CD4-positive, alpha-beta T cell treated with Interleukin-1 beta for 1 hour (primary cell): Measurements from ENCODE around the gene HECTD4.
"Not testable (repeated sequence)": the region's sequence is repeated elsewhere in the genome, so short reads cannot be mapped to it uniquely, and the experiment has no call there.

Experiments used
- DNase-seq, 2 donors: peaks; one replicate each; pipeline ENCODE4 v3.0.0-alpha.2; 2020 to 2022

HECTD4 gene

GRCh38 chr12:112352921-112353320, 29.3 kb downstream of the HECTD4 start:
- DNase-seq = no peak

- no peak for DNase-seq
These were observed 31.3 kb downstream of the HECTD4 start for GRCh38 chr12:112350593-112351592.

DNA sequence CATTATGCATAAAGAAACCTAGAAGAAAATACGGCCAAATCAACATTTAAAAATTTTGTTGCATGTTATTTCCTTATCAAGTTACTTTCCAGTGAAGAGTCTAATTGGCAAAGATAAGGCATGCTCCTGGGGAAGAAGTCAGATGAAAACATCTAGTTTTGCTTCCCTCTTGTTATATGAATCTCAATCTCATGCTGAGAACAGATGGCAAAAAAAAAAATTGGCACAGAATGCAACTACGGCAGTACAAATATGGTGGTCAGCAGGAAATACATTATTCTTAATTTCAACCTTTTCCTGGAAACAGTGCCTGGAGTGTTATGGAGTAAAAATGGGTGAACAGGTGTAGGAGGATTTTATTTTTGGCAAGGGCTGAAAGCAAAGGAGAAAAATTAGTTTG, 32.8 kb downstream of the HECTD4 start:
- no peak for DNase-seq

DNA sequence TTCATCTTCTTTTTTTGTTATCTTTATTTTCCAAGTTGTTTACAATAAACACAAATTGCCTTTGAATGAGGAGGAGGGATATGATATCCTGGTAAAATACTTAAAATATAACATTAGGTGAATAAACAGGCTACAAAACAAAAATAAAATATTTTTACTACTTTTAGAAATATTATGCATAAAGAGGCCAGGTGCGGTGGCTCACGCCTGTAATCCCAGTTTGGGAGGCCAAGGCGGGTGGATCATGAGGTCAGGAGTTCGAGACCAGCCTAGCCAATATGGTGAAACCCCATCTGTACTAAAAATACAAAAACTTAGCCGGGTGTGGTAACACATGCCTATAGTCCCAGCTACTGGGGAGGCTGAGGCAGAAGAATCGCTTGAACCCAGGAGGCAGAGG, 33.3 kb downstream of the HECTD4 start:
- not testable (repeated sequence) for DNase-seq

GRCh38 chr12:112347581-112347982, 34.6 kb downstream of the HECTD4 start:
- no peak for DNase-seq

DNA sequence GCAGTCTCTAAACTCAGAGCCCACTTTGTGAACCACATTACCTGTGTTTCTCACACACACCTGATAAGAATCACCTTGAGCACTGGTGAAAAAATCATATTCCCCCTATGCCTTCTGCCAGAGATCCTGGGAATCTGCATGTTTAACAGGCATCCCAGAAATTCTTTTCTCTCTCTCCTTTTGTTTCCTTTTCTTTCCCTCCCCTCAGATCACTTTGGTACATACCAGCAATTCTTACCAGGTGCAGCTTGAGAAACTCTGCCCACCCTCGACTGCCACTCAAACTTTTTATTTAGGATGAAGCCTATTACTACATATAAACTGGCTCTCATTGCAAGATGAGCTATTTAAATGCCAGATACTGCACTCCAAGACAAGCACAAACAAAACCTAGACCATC, 36.0 kb downstream of the HECTD4 start:
- no peak for DNase-seq

DNA sequence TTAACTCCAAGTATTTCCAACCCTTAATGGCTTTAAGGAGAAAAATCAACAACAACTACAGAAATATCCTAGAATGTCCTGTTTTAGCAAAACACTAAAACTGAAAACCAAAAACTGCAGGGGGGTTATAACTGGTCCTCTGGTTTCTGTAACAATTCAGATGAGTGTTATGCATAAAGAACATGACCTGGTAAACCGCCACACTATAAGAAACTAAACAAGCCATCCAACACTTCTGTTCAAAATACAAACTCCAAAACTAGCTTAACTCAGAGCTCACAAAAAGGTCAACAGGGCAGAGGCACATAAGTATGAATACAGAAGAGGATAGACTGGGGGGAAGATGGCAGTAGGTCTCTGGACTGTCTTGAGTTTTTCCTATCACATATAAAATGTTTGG, 38.0 kb downstream of the HECTD4 start:
- no peak for DNase-seq

GRCh38 chr12:112342587-112342986, 39.6 kb downstream of the HECTD4 start:
- DNase-seq = no peak

DNA sequence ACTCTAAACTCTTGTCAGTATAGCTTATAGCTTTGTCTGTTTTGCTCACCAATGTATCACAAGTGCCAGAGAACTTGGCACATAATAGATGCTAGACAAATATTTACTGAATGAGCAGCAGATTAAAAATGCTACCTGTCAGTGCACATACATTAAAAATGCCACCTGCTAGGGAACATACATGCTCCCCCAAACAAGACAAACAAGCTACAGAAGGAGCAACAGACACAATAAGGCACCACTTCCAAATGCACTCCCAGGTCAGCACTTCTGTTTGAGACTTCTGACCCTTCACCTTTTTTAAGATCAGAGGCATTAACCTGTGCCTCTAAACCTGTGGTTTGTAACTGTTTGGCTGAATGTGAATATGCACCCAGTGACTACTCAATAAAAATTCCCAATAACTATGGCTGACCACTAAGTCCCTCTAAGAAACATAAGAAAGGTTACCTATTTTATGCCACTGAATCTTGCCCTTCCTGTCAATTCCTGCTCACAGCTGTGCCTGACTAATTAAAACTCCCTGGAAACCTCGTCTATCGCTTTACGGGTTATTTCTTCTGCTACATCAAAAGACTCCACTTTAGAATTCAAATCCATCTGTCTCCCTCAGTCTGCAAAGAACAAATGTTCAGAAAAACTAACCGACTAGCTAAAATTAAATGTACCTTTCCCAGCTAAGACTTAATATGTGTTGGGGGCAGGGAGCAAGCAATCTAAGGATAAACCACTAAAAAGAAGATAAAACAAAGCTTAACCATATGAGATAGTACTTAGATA, 41.0 kb downstream of the HECTD4 start:
- DNase-seq = no peak

GRCh38 chr12:112340230-112340629, 42.0 kb downstream of the HECTD4 start:
- no peak for DNase-seq

- DNase-seq = not testable (repeated sequence)
These were observed 47.2 kb downstream of the HECTD4 start for GRCh38 chr12:112334999-112335398.

DNA sequence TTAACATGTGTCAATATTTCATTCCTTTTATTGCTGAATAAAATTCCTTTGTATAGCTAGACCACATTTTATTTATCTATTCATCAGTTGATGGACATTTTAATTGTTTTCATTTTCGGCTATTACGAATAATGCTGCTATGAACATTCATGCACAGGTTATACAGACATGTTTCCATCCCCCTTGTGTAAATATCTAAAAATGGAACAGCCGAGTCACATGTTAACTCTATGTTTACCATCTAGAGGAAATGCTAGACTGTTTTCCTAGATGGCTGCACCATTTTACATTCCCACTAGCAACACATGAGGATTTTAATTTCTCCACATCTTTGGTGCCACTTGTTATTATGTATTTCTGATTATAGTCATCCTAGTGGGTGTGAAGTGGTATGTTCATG, 49.2 kb downstream of the HECTD4 start:
- DNase-seq = no peak

- no peak for DNase-seq
These were observed 50.3 kb downstream of the HECTD4 start for GRCh38 chr12:112331886-112332285.

GRCh38 chr12:112330706-112331105, 51.5 kb downstream of the HECTD4 start:
- no peak for DNase-seq

DNA sequence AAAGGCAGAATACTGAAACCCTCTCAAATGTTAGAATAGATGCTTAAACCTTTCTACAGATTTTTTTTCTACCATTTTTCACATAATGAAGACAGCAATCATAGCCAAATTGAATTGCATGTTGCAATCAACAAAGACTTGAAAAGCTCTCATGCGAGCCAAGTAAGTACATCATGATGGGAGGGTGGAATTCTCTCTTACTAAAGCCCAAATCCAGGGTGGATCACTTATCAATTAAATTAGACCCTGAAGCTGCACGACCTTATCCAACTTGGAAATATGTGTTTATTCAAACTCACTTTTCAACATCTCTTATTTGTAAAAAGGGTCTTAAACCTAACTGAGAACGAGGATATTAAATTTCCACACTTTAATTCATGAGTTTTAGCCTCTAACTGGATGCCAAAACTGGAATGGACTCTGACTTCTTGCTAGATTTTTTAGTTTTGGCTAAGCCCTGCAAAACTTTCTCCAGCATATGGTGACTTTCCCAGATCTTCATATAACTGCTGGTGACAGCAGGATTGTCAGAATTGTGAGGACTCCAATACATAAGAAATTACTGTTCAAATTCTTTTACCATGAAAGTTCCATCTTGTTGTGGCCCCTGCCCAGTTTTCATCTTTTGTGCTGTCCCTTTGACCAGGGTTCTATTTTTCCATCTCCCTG, 53.6 kb downstream of the HECTD4 start:
- no peak for DNase-seq

DNA sequence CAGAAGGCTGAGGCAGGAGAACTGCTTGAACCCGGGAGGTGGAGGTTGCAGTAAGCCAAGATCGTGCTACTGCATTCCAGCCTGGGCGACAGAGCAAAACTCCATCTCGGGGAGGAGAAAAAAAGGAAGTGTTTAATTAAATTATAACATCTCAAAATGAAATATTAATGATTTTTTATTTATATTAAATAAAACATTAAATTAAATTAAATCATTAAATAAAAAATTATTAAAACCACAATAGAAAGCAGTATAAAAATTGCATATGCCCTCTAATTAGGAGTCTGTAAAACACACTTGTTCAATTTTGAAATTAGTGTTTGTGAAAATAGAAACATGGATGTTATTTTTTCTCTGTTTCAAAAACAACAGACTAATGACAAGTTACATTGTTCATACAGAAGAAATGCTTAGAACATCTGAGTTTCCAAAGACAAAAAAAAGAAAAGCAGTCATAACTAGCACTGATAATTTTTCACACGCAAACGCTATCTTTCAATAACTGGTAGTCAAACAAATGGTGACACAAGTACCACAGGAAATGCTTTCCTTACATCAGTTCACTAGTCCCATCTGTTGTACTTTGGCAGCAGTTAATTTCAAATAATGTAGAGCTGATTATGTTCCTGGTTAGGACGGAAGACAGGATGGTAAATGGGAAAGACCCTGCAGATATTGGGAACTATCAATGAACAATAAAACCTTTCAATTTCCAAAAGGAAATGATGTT, 54.9 kb downstream of the HECTD4 start:
- DNase-seq = no peak

DNA sequence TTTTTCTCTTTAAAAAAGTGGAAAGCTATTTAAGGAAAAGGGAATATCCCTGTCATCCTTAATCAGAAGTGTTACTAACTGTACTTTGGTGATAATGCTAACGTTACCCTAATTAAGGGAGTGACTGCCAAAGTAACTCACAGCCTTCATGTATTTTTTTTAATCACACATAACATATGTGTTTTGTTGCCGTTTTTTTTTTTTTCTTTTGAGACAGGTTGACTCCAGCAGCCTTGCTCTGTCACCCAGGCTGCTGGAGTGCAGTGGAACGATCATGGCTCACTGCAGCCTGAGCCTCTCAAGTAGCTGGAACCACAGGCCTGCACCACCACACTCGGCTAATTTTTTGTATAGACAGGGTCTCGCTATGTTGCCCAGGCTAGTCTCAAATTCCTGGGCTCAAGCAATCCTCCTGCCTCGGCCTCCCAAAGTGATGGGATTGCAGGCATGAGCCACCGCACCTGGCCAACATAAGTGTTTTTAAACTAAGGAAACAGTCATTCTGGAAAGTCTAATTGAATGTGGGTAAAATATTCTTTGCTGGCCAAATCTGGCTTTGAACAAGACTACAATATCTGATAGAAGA, 56.5 kb downstream of the HECTD4 start:
- no peak for DNase-seq

DNA sequence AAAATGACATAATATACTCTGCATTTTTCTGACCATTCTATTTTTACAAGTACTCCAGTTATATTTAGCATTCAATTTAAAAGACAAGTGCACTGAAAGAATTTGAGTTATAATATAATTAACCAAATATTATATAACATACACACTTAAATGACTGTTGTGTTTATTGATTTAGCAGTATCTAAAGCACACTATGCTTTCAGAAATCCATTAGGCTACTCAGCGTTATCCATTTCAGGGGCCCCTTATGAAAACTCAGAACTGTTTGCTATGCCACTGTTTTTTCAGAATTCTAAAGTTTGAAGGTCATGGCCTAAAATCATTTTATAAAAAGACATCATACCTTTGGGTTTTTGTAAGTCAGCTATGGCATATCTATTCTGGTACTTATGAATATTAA, 57.1 kb downstream of the HECTD4 start:
- no peak for DNase-seq

GRCh38 chr12:112322882-112323547, 59.2 kb downstream of the HECTD4 start:
- no peak for DNase-seq

- DNase-seq = no peak
These were observed 59.8 kb downstream of the HECTD4 start for GRCh38 chr12:112322441-112322840.

- no peak for DNase-seq
These were observed 61.0 kb downstream of the HECTD4 start for GRCh38 chr12:112321245-112321644.

DNA sequence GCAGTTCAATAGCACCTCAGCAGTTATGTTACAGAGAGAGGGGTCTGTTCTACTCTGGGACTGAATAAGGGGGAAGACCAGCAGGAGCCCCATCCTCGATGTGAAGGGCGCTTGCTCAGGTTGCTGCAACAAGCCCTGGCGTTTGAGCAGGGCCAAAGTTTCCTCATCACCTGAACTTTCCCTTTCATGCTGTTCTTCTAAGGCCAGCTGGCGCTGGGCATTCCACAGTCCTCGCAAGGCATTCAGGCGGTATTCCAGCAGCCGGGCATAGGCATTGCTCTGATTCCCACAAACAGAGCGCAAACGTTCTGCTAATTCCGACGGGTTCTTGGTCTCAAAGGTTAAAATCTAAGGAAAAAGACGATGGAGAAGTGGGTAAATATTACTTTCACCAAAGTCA, 62.8 kb downstream of the HECTD4 start:
- no peak for DNase-seq
